ENCODE results near the gene RPL27. TPM values are rescaled to one million over a fixed set of nuclear protein-coding genes. Genes with fewer than 3 reads are reported as not detected.

RPL27 gene
- total and polyA plus RNA-seq, 2 of the 13 experiments (the other 11 are each of a cell fraction or from before 2014, with no cell fraction given) = 1,585 to 5,840 TPM

GRCh38 chr17:42979511-42980273 is 18.5 kb upstream of the RPL27 start, which contains the start of gene PTGES3L (continued):
- TF ChIP-seq DMTF1 (CRISPR knock-in tag; IDR thresholded peaks at IDR 0.05) (no peak), NR1H2 (CRISPR knock-in tag; IDR thresholded peaks at IDR 0.05; ENCODE audit: borderline replicate concordance, low read depth) (no peak), ZFP90 (CRISPR knock-in tag; IDR thresholded peaks at IDR 0.05; ENCODE audit: borderline replicate concordance) (peak; percentile 81; the same call in 1 of the 2 replicates), CENPT (CRISPR knock-in tag; IDR thresholded peaks at IDR 0.05; ENCODE audit: low read depth) (no peak), NFAT5 (CRISPR knock-in tag; IDR thresholded peaks at IDR 0.05) (peak; percentile 28; the same call in 1 of the 2 replicates), SRF (IDR thresholded peaks at IDR 0.05; ENCODE audit: low read depth, low read length) (peak; percentile 95), ZNF335 (CRISPR knock-in tag; IDR thresholded peaks at IDR 0.05) (peak; percentile 46), ZNF614 (CRISPR knock-in tag; IDR thresholded peaks at IDR 0.05; ENCODE audit: borderline replicate concordance) (no peak), JUN (CRISPR knock-in tag; IDR thresholded peaks at IDR 0.05) (no peak), ZNF780A (CRISPR knock-in tag; IDR thresholded peaks at IDR 0.05) (no peak), PHB2 (IDR thresholded peaks at IDR 0.05; ENCODE audit: partially characterized antibody) (no peak), TAF1 (CRISPR knock-in tag; IDR thresholded peaks at IDR 0.05) (no peak)

Data from HepG2 (cell line).